ENCODE measurements around the gene FARS2.

The FARS2 gene

DNA sequence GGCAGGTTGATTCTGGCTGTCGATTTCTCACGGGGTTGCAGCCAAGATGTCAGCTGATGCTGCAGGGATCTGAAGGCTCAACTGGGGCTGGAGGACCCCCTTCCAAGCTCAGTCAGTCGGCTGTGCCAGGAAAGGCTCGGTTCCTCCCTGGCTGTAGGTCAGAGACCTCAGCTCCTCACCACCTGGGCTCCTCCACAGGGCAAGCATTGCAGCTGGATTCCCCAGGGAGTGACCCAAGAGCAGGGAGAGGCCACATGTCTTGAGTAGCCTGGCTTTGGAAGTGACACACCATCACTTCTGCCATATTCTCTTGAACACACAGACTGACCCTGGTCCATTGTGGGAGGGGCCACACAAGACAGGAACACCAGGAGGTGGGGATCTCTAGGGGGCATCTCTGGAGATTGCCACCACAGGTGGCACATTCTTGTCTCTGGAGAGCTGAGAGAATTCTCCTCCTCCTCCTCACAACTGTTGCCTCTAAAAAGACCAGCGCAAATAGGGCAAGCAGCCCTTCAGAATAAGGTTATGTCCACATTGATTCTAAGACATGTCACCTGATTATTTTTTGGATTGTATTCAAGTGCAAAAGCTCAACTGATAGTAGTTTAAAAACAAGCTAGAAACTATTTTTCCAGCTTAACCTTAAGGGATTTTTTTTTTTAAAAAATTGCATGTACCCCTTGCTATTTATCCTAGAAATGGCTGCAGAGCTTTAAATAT, 474.9 kb downstream of the FARS2 start:
- DNase-seq: no peak

- no peak for DNase-seq
Measured at GRCh38 chr6:5737460-5737859, 476.1 kb downstream of the FARS2 start.

- no peak for DNase-seq
Measured at GRCh38 chr6:5738211-5738610, 476.9 kb downstream of the FARS2 start.

GRCh38 chr6:5744497-5744896, 483.2 kb downstream of the FARS2 start:
- no peak for DNase-seq

DNA sequence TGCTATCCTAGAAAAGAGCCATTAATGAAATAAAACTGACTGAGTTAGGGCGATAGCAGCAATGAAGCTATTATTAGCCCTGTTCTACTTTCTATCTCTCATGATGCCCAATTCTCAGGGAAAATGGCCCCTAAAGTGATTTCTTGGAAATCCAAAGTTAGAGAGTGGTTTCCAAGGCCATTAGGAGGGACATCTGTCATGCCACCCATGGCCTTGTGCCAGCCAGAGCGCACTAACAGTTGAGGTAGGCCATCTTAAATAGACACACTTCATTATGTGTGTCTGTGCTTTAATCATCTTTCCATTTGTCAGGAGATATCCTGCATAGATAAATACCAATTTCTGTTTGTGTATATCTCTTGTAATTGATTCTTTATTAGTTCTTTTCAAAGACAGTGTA, 483.8 kb downstream of the FARS2 start:
- no peak for DNase-seq

DNA sequence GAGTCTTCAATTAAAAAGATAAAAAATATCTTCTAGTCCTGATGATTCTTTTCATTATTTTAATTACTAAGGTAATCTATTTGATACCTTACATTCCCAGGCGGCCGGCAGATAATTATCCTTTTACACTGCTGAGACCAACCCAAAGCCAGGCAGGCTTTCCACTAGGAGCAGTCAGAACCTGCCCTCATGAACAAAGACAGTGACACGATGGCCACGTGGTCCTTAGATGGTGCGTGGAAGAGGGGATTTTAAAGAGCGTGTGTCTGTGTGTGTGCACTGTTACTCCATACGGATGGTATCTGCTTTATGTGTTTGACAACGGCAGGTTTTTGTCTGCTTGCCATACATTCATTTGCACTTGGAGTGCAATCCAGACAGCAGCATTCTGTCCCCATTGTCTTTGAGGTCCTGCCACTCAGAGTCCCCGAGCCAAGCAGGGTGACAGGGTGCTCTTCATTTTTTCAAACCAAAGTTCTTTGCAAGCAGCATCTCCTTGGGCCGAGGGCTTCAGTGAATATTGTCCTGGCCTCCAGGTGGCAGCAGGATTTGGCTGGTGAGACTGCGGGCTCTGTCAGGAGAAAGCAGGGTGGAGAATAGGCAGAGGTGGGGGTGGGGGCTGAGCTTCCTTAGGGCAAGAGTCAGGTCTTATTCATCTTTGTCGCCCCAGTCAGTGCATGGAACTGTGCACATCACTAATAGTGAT, 484.9 kb downstream of the FARS2 start:
- DNase-seq: no peak

- DNase-seq: no peak
Measured at GRCh38 chr6:5746759-5747130, 485.4 kb downstream of the FARS2 start.

- DNase-seq: no peak
Measured at GRCh38 chr6:5747379-5747778, 486.1 kb downstream of the FARS2 start.

- no peak for DNase-seq
Measured at GRCh38 chr6:5749016-5749650, 487.8 kb downstream of the FARS2 start.

DNA sequence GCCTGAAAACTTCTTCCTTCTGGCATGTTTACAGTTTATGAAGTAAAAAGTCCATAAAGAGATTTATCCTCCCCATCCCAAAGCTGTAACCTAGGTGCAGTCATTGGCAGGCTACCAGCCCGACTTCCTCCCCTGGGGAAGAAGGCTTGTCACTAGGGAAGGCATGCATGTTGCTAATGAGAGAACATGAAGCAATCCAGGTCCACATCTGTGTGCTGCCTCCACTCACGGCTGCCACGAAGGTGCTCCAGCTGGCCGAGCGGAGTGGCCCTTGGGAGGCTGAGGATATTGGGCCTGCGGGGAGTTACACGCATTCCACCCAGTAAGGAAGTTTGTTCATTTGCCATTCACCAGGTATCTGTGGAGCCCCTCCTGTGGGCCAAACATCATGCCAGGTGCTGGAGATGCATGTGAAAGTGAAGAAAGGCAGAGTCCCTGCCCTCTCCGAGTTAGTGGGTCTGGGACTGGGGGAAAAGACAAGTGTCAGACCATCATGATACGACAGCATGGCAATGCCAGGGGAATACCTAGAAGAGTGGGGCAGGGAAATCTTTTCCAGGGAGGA, 488.4 kb downstream of the FARS2 start:
- no peak for DNase-seq

GRCh38 chr6:5751525-5752390, 490.4 kb downstream of the FARS2 start:
- DNase-seq: no peak

DNA sequence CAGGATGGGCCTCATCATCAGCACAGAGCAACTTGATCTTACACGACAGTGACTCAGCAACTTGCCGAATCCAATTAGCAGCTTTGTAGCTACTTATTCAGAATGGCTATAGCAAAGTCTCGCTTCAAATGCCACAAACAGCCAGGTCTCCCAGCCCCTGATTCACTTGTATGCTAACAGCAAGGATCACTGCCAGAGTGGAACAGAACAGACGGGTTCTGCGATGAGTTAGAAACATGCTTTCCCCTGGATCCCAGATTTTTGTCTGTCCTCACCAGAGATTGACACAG, 491.0 kb downstream of the FARS2 start:
- DNase-seq: no peak

- DNase-seq: no peak
Measured at GRCh38 chr6:5753209-5753608, 491.9 kb downstream of the FARS2 start.

DNA sequence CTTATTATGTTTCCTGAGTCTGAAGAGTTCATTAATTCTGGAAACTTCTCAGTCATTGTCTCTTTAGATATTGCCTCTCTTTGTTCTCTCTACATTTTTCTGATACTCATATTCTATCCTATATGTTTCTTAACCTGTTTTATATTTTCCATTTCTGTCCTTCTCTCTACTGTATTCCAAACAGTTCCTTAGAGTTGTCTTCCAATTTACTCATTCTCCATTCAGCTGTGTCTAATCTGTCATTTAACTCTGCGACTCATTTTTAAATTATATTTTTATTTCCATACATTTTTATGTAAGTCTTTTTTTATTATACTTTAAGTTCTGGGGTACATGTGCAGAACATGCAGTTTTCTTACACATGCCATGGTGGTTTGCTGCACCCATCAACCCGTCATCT, 493.6 kb downstream of the FARS2 start:
- DNase-seq: no peak

GRCh38 chr6:5759571-5759970, 498.3 kb downstream of the FARS2 start:
- no peak for DNase-seq

GRCh38 chr6:5761370-5761769, 500.1 kb downstream of the FARS2 start:
- no peak for DNase-seq

GRCh38 chr6:5762561-5762968, 501.3 kb downstream of the FARS2 start:
- DNase-seq: no peak

DNA sequence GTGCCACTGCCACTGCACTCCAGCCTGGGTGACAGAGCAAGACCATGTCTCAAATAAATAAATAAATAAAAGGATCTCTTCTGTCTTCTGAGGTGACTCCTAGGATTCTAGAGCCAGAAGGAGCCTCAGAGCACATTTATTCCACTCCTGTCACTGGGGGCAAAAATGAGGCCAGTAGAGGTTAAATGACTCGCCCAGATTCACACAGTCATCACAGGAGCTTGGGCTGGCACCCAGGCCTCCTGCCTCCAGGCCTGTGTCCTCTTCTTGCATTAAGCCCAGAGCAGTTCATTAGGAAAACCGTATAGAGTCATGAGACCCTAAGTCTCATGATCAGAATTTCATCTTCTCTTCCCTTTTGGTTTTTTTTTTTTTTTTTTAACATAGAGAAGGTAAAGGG, 502.1 kb downstream of the FARS2 start:
- no peak for DNase-seq

- peak; percentile 12 for DNase-seq
Measured at GRCh38 chr6:5763871-5764270, 502.6 kb downstream of the FARS2 start.

GRCh38 chr6:5764401-5764955, 503.2 kb downstream of the FARS2 start:
- DNase-seq: no peak

- no peak for DNase-seq
Measured at GRCh38 chr6:5765141-5765760, 503.9 kb downstream of the FARS2 start.

DNA sequence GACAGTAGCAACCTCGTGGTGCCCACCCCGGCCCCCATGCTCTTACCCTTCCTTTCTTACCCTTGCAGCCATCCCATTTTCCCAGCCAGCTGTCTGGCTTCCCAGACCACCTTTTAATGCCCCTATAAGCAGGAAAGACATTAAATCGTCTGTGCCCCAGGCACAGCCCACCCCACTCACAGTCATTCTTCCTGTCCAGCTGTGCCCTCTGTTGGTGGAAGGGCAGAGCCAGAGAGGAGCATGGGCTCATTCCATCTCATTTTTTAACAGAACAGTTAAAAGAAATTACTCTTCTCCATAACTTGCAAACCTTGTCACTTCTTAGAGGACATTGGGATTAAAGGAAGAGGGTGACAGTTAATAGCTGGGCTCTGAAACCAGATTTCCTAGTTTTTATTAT, 504.9 kb downstream of the FARS2 start:
- DNase-seq: no peak
